Hepatocyte (in vitro differentiated cells): ENCODE measurements around the gene DLGAP4. TPM values are rescaled to one million over a fixed set of nuclear protein-coding genes. Genes with fewer than 3 reads are reported as not detected.
"Not testable (repeated sequence)": the region's sequence is repeated elsewhere in the genome, so short reads cannot be mapped to it uniquely, and the experiment has no call there.

Experiments used
- DNase-seq: peaks from one replicate; pipeline ENCODE4 v3.0.0-alpha.2; 2016; ENCODE audit warnings: low spot score
- H2AFZ ChIP-seq: fragments of 200-600 bp; sonication (generic); 2 replicates; pipeline ENCODE4 v1.6.0; 2016; ENCODE audit warnings: antibody characterized with exemption, mild to moderate bottlenecking
- H3K27ac ChIP-seq: fragments of 200-600 bp; sonication (generic); 2 replicates; pipeline ENCODE4 v1.5.1; 2016; ENCODE audit warnings: mild to moderate bottlenecking
- H3K27me3 ChIP-seq: fragments of 200-600 bp; sonication (generic); 2 replicates; pipeline ENCODE4 v1.6.1; 2016
- H3K36me3 ChIP-seq: fragments of 200-600 bp; sonication (generic); replicated peaks from 2 replicates; pipeline ENCODE4 v1.5.1; 2016; ENCODE audit warnings: low read depth; ENCODE audit not compliant: insufficient read depth
- H3K4me1 ChIP-seq: fragments of 200-600 bp; sonication (generic); 2 replicates; pipeline ENCODE4 v1.5.1; 2016; ENCODE audit warnings: mild to moderate bottlenecking, moderate library complexity; ENCODE audit not compliant: insufficient read depth
- H3K4me2 ChIP-seq: fragments of 200-600 bp; sonication (generic); 2 replicates; pipeline ENCODE4 v1.6.0; 2016
- H3K4me3 ChIP-seq: fragments of 200-600 bp; sonication (generic); 2 replicates; pipeline ENCODE4 v1.5.1; 2016; ENCODE audit warnings: mild to moderate bottlenecking
- H3K79me2 ChIP-seq: fragments of 200-600 bp; sonication (generic); 2 replicates; pipeline ENCODE4 v1.6.0; 2017; ENCODE audit warnings: mild to moderate bottlenecking
- H3K9me2 ChIP-seq: fragments of 200-600 bp; sonication (generic); replicated peaks from 2 replicates; pipeline ENCODE4 v1.6.0; 2017; ENCODE audit warnings: mild to moderate bottlenecking; ENCODE audit not compliant: insufficient read depth
- H3K9me3 ChIP-seq: fragments of 200-600 bp; sonication (generic); 2 replicates; pipeline ENCODE4 v1.5.1; 2016; ENCODE audit warnings: low read depth, mild to moderate bottlenecking
- H4K20me1 ChIP-seq: fragments of 200-600 bp; sonication (generic); 2 replicates; pipeline ENCODE4 v1.6.0; 2016; ENCODE audit warnings: mild to moderate bottlenecking; ENCODE audit not compliant: insufficient read depth, poor library complexity, severe bottlenecking
- EZH2 ChIP-seq: fragments of 200-600 bp; sonication (generic); IDR thresholded peaks from 2 replicates; pipeline ENCODE4 v1.6.1; 2016; ENCODE audit warnings: antibody characterized with exemption, mild to moderate bottlenecking, borderline replicate concordance
- EZH2phosphoT487 ChIP-seq: fragments of 200-600 bp; sonication (generic); IDR thresholded peaks from one replicate; pipeline ENCODE4 v1.6.1; 2018; ENCODE audit warnings: antibody characterized with exemption, mild to moderate bottlenecking, low read depth, moderate library complexity; ENCODE audit not compliant: unreplicated experiment, severe bottlenecking
- WGBS: methylation state at CpG from one replicate; pipeline ENCODE4 v1.1.6; 2016; ENCODE audit warnings: low lambda C conversion rate; ENCODE audit errors: missing lambda C conversion rate; 5-methylcytosine and 5-hydroxymethylcytosine counted together
- polyA plus RNA-seq: library from polyadenylated mRNA; unstranded; fragments of >200 nt; fragmentation: Nextera tagmentation; extraction: Ambion mirVana; gene quantifications from 2 replicates; pipeline ENCODE4 v1.2.1, GENCODE V29; 2016
- total RNA-seq: library from RNA; depleted of rRNA; stranded (reverse); fragments of >200 nt; gene quantifications from 2 replicates; pipeline ENCODE4 v1.2.3, GENCODE V29; 2014
- TF ChIP-seq, protein P1 (sequence below): fragments of 200-600 bp; sonication (generic); IDR thresholded peaks from 2 replicates; pipeline ENCODE4 v1.5.1; 2016; ENCODE audit warnings: antibody characterized with exemption, mild to moderate bottlenecking; ENCODE audit not compliant: poor library complexity

Gene DLGAP4
- total and polyA plus RNA-seq, 2 experiments from 2014 or later: 16.5 to 39.4 TPM

DNA sequence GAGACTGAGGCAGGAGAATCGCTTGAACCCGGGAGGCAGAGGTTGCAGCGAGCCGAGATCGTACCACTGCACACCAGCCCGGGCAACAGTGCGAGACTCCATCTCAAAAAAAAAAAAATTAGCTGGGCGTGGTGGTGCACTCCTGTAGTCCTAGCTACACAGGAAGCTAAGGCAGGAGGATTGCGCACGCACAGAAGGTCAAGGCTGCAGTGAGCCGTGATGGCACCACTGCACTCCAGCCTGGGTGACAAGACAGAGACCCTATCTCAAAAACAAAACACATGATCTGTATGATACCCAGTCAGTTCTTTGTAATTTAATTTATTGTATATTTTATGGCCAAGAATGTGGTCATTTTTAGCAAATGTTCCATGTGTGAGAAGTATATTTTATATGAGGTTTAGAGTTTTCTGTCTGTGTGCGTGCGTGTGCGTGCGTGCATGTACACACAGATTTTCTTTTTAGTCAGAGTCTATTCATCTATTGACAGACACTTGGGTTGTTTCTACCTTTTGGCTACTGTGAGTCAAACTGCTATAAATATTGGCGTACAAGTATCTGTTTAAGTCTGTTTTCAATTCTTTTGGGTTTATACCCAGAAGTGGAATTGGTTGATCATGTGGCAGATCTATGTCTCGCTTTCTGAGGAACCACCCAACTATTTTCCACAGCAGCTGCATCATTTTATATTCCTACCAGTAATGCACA is 213.0 kb downstream of the DLGAP4 start:
- Histone ChIP-seq H3K9me3 (no peaks in the 10 kb centered on the region), H2AFZ (no peak overlapping the region), H3K79me2 (peaks cover 7% of the 10 kb centered on the region), H3K4me3 (no peak overlapping the region), H3K4me2 (no peak overlapping the region), H3K36me3 (no peaks in the 10 kb centered on the region), H3K27ac (no peak overlapping the region), H3K9me2 (no peaks in the 10 kb centered on the region), H3K27me3 (no peaks in the 10 kb centered on the region), H3K4me1 (no peaks in the 10 kb centered on the region), H4K20me1 (peaks cover 5% of the 10 kb centered on the region)
- no peak for TF ChIP-seq EZH2
- no peak for DNase-seq
- 95% methylated on average over 17 of the region's 17 CpGs for WGBS

DNA sequence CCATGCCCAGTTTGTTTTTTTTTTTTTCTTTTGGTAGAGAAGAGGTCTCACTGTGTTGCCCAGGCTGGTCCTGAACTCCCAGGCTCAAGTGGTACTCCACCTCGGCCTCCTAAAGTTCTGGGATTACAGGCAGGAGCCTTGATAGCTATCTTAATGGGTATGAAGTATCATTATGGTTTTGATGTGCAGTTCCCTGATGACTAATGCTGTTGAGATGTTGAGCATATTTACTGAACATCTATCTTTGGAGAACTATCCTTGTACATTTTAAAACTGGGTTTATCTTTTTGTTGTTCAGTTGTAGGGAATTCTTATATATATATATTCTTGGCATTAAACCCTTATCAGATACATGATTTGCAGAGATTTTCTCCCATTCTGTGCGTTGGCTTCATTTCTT is 213.8 kb downstream of the DLGAP4 start:
- peaks cover under 1% of the 10 kb centered on the region for H4K20me1 ChIP-seq

GRCh38 chr20:36521526-36521925 is 215.4 kb downstream of the DLGAP4 start:
- no peaks in the 10 kb centered on the region for H3K4me1 ChIP-seq
- no peaks in the 10 kb centered on the region for H3K36me3 ChIP-seq
- H3K9me2 ChIP-seq: no peaks in the 10 kb centered on the region
- H3K27ac ChIP-seq: no peak overlapping the region
- TF ChIP-seq EZH2: no peak
- TF ChIP-seq EZH2phosphoT487: no peak
- TF ChIP-seq, protein P1, sequence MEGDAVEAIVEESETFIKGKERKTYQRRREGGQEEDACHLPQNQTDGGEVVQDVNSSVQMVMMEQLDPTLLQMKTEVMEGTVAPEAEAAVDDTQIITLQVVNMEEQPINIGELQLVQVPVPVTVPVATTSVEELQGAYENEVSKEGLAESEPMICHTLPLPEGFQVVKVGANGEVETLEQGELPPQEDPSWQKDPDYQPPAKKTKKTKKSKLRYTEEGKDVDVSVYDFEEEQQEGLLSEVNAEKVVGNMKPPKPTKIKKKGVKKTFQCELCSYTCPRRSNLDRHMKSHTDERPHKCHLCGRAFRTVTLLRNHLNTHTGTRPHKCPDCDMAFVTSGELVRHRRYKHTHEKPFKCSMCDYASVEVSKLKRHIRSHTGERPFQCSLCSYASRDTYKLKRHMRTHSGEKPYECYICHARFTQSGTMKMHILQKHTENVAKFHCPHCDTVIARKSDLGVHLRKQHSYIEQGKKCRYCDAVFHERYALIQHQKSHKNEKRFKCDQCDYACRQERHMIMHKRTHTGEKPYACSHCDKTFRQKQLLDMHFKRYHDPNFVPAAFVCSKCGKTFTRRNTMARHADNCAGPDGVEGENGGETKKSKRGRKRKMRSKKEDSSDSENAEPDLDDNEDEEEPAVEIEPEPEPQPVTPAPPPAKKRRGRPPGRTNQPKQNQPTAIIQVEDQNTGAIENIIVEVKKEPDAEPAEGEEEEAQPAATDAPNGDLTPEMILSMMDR: no peak
- H3K4me3 ChIP-seq: no peak overlapping the region
- H3K4me2 ChIP-seq: no peak overlapping the region
- H3K79me2 ChIP-seq: peaks cover 7% of the 10 kb centered on the region
- DNase-seq: no peak
- H2AFZ ChIP-seq: no peak overlapping the region
- H3K27me3 ChIP-seq: no peaks in the 10 kb centered on the region
- WGBS: 70% methylated on average over 1 of the region's 1 CpG
- H4K20me1 ChIP-seq: no peaks in the 10 kb centered on the region
- no peaks in the 10 kb centered on the region for H3K9me3 ChIP-seq

More for the DNA sequence above, 213.8 kb downstream of the DLGAP4 start:
- no peaks in the 10 kb centered on the region for H3K27me3 ChIP-seq
- WGBS: 93% methylated on average over 2 of the region's 2 CpGs
- no peaks in the 10 kb centered on the region for H3K4me1 ChIP-seq
- H3K79me2 ChIP-seq: peaks cover 7% of the 10 kb centered on the region
- H3K27ac ChIP-seq: no peak overlapping the region
- TF ChIP-seq EZH2phosphoT487 (no peak), EZH2 (no peak)
- TF ChIP-seq, protein P1: no peak
- no peak overlapping the region for H2AFZ ChIP-seq
- no peak overlapping the region for H3K4me3 ChIP-seq
- H3K36me3 ChIP-seq: no peaks in the 10 kb centered on the region
- no peak for DNase-seq
- H3K9me2 ChIP-seq: no peaks in the 10 kb centered on the region
- H3K4me2 ChIP-seq: no peak overlapping the region
- H3K9me3 ChIP-seq: no peaks in the 10 kb centered on the region

DNA sequence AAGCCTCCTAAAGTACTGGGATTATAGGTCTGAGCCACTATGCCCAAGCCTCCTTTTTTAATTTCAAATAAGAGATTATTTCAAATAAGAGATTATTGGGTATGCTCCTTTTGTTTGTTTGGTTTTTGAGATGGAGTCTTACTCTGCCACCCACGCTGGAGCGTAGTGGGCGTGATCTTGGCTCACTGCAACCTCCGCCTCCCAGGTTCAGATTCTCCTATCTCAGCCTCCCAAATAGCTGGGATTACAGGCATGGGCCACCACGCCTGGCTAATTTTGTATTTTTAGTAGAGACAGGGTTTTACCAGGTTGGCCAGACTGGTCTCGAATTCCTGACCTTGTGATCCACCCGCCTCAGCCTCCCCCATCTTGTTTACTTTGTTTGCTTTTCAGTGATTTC is 216.3 kb downstream of the DLGAP4 start:
- not testable (repeated sequence) for DNase-seq, H3K4me2 ChIP-seq, H2AFZ ChIP-seq, H3K27ac ChIP-seq, H3K4me3 ChIP-seq, H3K4me1 ChIP-seq, H3K27me3 ChIP-seq, H3K79me2 ChIP-seq, H3K36me3 ChIP-seq, H3K9me2 ChIP-seq, H3K9me3 ChIP-seq, H4K20me1 ChIP-seq
- WGBS: 97% methylated on average over 7 of the region's 7 CpGs
